Chondrocyte (in vitro differentiated cells): Measurements from ENCODE around the gene ZNF32. TPM values are rescaled to one million over a fixed set of nuclear protein-coding genes. Genes with fewer than 3 reads are reported as not detected.

Experiments
- DNase-seq: peaks from one replicate; pipeline ENCODE4 v3.0.0; 2021; ENCODE audit warnings: mixed read lengths, low spot score
- H3K27ac Mint-ChIP-seq: one replicate; pipeline ENCODE4 v1.8.0; 2021; ENCODE audit warnings: mild to moderate bottlenecking, moderate library complexity, mixed read lengths; ENCODE audit not compliant: unreplicated experiment
- H3K27me3 Mint-ChIP-seq: 2 replicates; pipeline ENCODE4 v1.8.0; 2021; ENCODE audit warnings: low read depth, mixed read lengths
- H3K36me3 Mint-ChIP-seq: 2 replicates; pipeline ENCODE4 v1.8.0; 2021; ENCODE audit warnings: low read depth, mixed read lengths
- H3K4me1 Mint-ChIP-seq: 2 replicates; pipeline ENCODE4 v1.8.0; 2021; ENCODE audit warnings: low read depth, mild to moderate bottlenecking, mixed read lengths
- H3K4me3 Mint-ChIP-seq: one replicate; pipeline ENCODE4 v1.8.0; 2021; ENCODE audit warnings: mild to moderate bottlenecking, moderate library complexity, mixed read lengths; ENCODE audit not compliant: unreplicated experiment
- H3K9me3 Mint-ChIP-seq: 2 replicates; pipeline ENCODE4 v1.8.0; 2021; ENCODE audit warnings: low read depth, mixed read lengths
- total RNA-seq: library from RNA; stranded (reverse); gene quantifications from 3 replicates; pipeline ENCODE4 v1.2.1, GENCODE V29; 2021
- TF ChIP-seq, protein P1 (sequence below): fragments of 200-600 bp; sonication (generic); IDR thresholded peaks from 2 replicates; pipeline ENCODE4 v1.5.0; 2021; ENCODE audit warnings: antibody characterized with exemption, mild to moderate bottlenecking, moderate library complexity

The ZNF32 gene
- total RNA-seq, 1 donor from 2014 or later = 40.3 TPM

DNA sequence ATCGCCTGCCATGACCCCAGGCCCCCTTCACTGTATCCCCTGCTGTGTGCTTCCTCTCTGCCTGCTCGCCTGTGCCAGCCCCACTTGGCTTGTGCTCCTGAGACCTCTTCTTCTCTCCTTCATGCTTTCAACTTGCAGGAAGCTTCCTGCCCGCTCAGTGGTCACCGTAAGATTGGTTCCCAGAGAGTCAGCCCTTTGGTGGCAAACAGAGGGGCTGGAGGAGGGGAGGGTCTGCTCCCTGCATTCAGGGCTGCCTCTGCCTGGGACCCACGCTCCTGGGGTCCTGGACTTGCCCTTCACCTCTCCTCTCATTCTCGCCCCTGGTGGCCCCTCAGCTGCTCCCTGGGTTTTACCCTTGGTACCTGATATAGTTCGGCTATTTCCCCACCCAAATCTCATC lies 45.8 kb upstream of the ZNF32 start:
- TF ChIP-seq, protein P1, sequence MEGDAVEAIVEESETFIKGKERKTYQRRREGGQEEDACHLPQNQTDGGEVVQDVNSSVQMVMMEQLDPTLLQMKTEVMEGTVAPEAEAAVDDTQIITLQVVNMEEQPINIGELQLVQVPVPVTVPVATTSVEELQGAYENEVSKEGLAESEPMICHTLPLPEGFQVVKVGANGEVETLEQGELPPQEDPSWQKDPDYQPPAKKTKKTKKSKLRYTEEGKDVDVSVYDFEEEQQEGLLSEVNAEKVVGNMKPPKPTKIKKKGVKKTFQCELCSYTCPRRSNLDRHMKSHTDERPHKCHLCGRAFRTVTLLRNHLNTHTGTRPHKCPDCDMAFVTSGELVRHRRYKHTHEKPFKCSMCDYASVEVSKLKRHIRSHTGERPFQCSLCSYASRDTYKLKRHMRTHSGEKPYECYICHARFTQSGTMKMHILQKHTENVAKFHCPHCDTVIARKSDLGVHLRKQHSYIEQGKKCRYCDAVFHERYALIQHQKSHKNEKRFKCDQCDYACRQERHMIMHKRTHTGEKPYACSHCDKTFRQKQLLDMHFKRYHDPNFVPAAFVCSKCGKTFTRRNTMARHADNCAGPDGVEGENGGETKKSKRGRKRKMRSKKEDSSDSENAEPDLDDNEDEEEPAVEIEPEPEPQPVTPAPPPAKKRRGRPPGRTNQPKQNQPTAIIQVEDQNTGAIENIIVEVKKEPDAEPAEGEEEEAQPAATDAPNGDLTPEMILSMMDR = no peak
- Mint-ChIP-seq H3K4me3 (no peak overlapping the region), H3K27me3 (no peaks in the 10 kb centered on the region), H3K36me3 (no peaks in the 10 kb centered on the region), H3K9me3 (no peaks in the 10 kb centered on the region), H3K27ac (no peak overlapping the region), H3K4me1 (peaks cover 28% of the 10 kb centered on the region)
- no peak for DNase-seq

DNA sequence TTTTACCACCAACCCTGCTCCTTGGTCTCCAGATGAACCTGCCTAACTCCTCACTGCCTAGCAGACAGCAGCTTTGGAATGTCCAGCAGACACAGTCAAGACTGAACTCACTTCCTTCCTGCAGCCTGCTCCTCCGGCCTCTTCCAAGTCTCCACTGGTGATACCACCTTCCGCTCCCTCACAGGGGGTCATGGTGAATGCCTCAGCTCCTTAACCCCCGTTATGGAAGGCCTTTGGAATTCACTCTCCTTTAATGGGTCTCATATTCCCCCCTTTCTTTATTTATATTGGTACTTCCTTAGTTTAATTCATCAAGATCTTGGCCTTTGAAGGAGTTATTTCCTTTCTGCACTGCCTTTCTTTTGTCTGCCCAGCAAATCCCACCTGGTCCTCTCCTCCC lies 44.9 kb upstream of the ZNF32 start:
- H3K27me3 Mint-ChIP-seq = peaks cover 2% of the 10 kb centered on the region
- peaks cover 29% of the 10 kb centered on the region for H3K4me1 Mint-ChIP-seq
- no peak for DNase-seq
- TF ChIP-seq, protein P1 = no peak
- H3K9me3 Mint-ChIP-seq = no peaks in the 10 kb centered on the region
- peak overlapping the region; percentile 30 for H3K27ac Mint-ChIP-seq
- no peak overlapping the region for H3K4me3 Mint-ChIP-seq
- H3K36me3 Mint-ChIP-seq = no peaks in the 10 kb centered on the region

DNA sequence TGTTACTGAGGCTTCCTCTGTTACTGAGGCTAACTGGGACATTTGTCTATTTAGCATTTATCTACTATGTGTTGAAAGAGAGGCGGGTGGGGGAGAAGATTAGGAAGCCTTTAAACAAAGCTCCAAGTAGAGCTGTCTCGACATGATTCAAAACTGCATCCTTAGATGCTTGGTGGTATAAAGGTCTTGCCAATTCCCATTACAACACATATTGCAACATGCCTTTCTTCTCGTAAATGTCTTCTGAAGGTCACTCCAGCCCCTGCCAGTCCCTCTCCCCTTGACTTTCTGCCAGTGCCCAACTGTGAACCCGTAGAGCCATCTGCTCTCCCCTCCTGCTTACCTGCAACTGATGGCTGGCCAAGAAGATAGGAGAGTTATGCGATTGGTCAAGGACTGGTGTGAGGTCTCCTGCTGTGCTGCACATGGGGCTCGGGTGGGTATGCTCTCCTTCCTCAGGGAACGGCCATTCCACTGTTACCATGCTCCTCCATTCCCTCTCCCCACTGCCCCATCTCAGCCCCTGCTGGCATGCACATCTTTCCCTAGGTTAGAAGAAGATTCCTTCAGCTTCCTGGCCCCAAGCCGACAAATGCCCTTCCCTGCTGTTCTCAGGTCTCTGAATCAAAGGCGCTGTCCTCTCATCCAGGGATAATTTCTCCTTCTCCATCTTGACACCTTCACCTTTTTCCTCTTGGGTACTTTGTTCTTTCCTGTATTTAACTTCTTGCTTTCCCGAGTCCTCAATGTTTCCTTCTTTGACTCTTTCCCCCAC lies 43.6 kb upstream of the ZNF32 start:
- peaks cover 33% of the 10 kb centered on the region for H3K4me1 Mint-ChIP-seq
- TF ChIP-seq, protein P1 = no peak
- no peaks in the 10 kb centered on the region for H3K9me3 Mint-ChIP-seq
- H3K4me3 Mint-ChIP-seq = no peak overlapping the region
- H3K36me3 Mint-ChIP-seq = no peaks in the 10 kb centered on the region
- no peak overlapping the region for H3K27ac Mint-ChIP-seq
- no peak for DNase-seq
- peaks cover 4% of the 10 kb centered on the region for H3K27me3 Mint-ChIP-seq

DNA sequence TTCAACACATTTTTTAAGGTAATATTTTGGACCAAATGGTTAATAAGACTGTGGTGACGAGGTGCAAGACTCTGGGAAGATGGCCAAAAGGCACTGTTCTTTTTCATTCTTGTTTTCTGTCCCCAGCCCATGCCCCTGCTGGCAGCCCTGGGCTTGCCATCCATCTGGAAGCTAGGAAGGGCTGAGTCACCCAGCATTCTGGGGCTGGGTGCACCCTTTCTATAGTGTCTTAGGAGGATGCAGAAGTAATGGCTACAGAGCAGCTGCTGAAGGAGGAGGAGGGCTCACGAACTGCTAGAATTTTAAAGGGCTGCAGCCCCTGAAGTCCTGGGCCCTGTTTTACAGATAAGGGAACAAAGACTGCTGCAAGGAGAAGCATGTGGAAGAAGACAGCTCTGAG lies 42.8 kb upstream of the ZNF32 start:
- no peaks in the 10 kb centered on the region for H3K9me3 Mint-ChIP-seq
- H3K27me3 Mint-ChIP-seq = peaks cover 4% of the 10 kb centered on the region
- no peak overlapping the region for H3K4me3 Mint-ChIP-seq
- peak overlapping the region; percentile 42 for H3K27ac Mint-ChIP-seq
- no peaks in the 10 kb centered on the region for H3K36me3 Mint-ChIP-seq
- DNase-seq = no peak
- peaks cover 33% of the 10 kb centered on the region for H3K4me1 Mint-ChIP-seq
- TF ChIP-seq, protein P1 = peak; percentile 56

DNA sequence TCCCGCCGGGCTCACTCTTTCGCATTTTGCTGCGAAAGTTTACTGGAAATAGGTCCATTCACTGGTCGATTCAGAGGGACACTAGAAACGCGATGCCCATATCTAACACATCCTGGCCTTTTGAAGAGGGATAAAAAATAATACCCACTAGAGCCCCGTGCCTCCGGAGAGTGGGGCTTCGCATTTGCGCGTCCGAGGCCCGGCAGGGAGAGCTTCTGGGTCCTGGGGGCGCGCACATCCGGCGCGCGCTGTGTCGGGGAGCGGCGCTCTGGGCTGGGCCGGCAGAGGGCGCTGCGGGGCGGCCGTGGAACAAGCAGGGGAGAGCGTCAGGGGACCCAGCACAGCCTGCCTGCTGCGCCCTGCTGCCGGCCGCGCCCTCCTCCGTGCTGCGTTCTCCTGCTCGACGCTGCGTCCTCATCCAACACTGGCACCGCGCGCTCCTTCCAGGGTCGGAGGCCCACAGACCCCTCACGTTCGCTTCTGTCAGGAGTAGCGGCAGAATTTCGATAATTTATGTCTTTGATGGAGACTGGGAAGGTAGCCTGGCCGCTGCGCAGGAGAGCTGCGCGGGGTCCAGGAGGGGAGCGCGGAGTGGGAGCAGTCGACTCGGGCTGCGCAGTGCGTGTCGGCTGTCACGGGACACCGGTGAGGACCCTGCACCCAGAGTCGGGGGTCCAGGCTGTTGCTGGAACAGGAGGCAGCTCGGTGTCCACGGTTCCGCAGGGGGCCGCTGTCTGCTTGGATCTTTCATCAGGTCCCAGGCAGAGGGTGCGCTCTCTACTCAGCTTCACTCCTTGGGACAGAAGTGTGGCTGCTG lies 41.5 kb upstream of the ZNF32 start:
- Mint-ChIP-seq H3K4me3 (peak overlapping the region; percentile 90), H3K27me3 (peaks cover 4% of the 10 kb centered on the region), H3K27ac (peak overlapping the region; percentile 68), H3K4me1 (peaks cover 33% of the 10 kb centered on the region), H3K9me3 (no peaks in the 10 kb centered on the region), H3K36me3 (no peaks in the 10 kb centered on the region)
- TF ChIP-seq, protein P1 = peak; percentile 95
- DNase-seq = no peak
